Globus pallidus (tissue), 1 donor: ENCODE data around the gene EPB41L5.
A peak's percentile ranks its signal among the peaks of the same experiment; 100 is the strongest.
"Not testable (repeated sequence)": the region's sequence is repeated elsewhere in the genome, so short reads cannot be mapped to it uniquely, and the experiment has no call there.

ENCODE experiments used
- DNase-seq: peaks from one replicate; pipeline ENCODE4 v3.0.0-alpha.2; 2015; ENCODE audit warnings: low spot score

The EPB41L5 gene

GRCh38 chr2:120141300-120142069 lies 128.6 kb downstream of the EPB41L5 start:
- DNase-seq: no peak

GRCh38 chr2:120142528-120143219 lies 129.8 kb downstream of the EPB41L5 start:
- DNase-seq: no peak

GRCh38 chr2:120148229-120148628 lies 135.4 kb downstream of the EPB41L5 start:
- DNase-seq: no peak

GRCh38 chr2:120148669-120149068 lies 135.8 kb downstream of the EPB41L5 start:
- no peak for DNase-seq

GRCh38 chr2:120149406-120149805 lies 136.5 kb downstream of the EPB41L5 start:
- DNase-seq: no peak

- DNase-seq: no peak
Observed at GRCh38 chr2:120150040-120150482, 137.2 kb downstream of the EPB41L5 start.

- DNase-seq: no peak
Observed at GRCh38 chr2:120155308-120155707, 142.4 kb downstream of the EPB41L5 start.

- DNase-seq: not testable (repeated sequence)
Observed at GRCh38 chr2:120158658-120159057, 145.8 kb downstream of the EPB41L5 start.

- no peak for DNase-seq
Observed at GRCh38 chr2:120161190-120161589, 148.3 kb downstream of the EPB41L5 start.

- DNase-seq: no peak
Observed at GRCh38 chr2:120162716-120163115, 149.8 kb downstream of the EPB41L5 start.

GRCh38 chr2:120167272-120167671 lies 154.4 kb downstream of the EPB41L5 start:
- DNase-seq: no peak

GRCh38 chr2:120169020-120169419 lies 156.1 kb downstream of the EPB41L5 start:
- no peak for DNase-seq

- DNase-seq: peak; percentile 69
Observed at GRCh38 chr2:120174963-120175581, 162.2 kb downstream of the EPB41L5 start.

GRCh38 chr2:120176526-120176925 lies 163.6 kb downstream of the EPB41L5 start:
- DNase-seq: no peak

GRCh38 chr2:120177001-120177621 lies 164.2 kb downstream of the EPB41L5 start:
- DNase-seq: peak; percentile 29

- no peak for DNase-seq
Observed at GRCh38 chr2:120177973-120178372, 165.1 kb downstream of the EPB41L5 start.

- DNase-seq: no peak
Observed at GRCh38 chr2:120179396-120179795, 166.5 kb downstream of the EPB41L5 start.

- no peak for DNase-seq
Observed at GRCh38 chr2:120180066-120180465, 167.2 kb downstream of the EPB41L5 start.

- DNase-seq: no peak
Observed at GRCh38 chr2:120182019-120182560, 169.2 kb downstream of the EPB41L5 start.

GRCh38 chr2:120189189-120189588 lies 176.3 kb downstream of the EPB41L5 start:
- no peak for DNase-seq

- no peak for DNase-seq
Observed at GRCh38 chr2:120192280-120192679, 179.4 kb downstream of the EPB41L5 start.

GRCh38 chr2:120195553-120195952 lies 182.7 kb downstream of the EPB41L5 start:
- no peak for DNase-seq
